Brain microvascular endothelial cell (primary cell): ENCODE results near the gene HMCN2.
A peak's percentile ranks its signal among the peaks of the same experiment; 100 is the strongest.

ENCODE experiments used
- DNase-seq: peaks from one replicate; pipeline ENCODE4 v3.0.0-alpha.2; 2020
- H3K27ac ChIP-seq: fragments of 250-450 bp; sonication (Bioruptor Pico); 2 replicates; pipeline ENCODE4 v1.5.1; 2020; ENCODE audit warnings: mild to moderate bottlenecking, moderate library complexity
- H3K27me3 ChIP-seq: fragments of 250-450 bp; sonication (Bioruptor Pico); replicated peaks from 2 replicates; pipeline ENCODE4 v1.5.1; 2020; ENCODE audit warnings: mild to moderate bottlenecking
- H3K36me3 ChIP-seq: fragments of 250-450 bp; sonication (Bioruptor Pico); replicated peaks from 2 replicates; pipeline ENCODE4 v1.5.1; 2020; ENCODE audit warnings: mild to moderate bottlenecking
- H3K4me3 ChIP-seq: 2 replicates; pipeline ENCODE4 v1.5.1; 2011; ENCODE audit warnings: low read depth, mild to moderate bottlenecking, control low read depth, low read length, moderate library complexity
- in situ Hi-C: cut with HindIII; loops from 2 replicates; pipeline ENCODE4 v1.10.0; 2017; ENCODE audit warnings: low sequenced_read_pairs, low pct_ligation_motif_present
- TF ChIP-seq, protein P1 (sequence below): IDR thresholded peaks from 2 replicates; pipeline ENCODE4 v1.5.1; 2011; ENCODE audit warnings: low read depth, mild to moderate bottlenecking, moderate library complexity, low read length, control low read depth, inconsistent platforms; ENCODE audit errors: missing control alignments

HMCN2 gene

DNA sequence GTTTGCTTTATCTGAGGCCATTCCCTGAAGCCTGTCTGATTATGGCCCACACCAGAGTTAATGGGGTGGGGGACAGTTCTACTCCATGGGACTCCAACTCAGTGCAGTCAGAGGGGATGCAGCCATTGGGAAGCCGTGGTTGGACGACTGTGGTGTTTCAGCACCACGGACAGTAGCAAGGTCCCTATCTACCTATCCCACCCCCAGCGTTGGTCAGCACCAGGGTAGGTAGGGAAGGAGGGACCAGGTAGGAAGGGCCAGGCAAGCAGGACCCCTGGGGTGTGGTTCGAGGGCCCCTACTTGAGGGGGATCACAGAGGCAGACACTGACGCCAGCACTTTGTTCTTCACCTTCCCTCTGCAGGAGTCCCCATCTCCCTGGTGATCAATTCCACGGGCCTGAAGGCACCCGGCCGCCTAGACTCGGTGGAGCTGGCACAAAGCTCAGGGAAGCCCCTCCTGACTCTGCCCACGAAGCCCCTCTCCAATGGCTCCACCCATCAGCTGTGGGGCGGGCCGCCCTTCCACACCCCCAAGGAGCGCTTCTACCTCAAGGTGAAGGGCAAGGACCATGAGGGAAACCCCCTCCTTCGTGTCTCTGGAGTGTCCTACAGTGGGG lies 33.2 kb downstream of the HMCN2 start:
- TF ChIP-seq, protein P1, sequence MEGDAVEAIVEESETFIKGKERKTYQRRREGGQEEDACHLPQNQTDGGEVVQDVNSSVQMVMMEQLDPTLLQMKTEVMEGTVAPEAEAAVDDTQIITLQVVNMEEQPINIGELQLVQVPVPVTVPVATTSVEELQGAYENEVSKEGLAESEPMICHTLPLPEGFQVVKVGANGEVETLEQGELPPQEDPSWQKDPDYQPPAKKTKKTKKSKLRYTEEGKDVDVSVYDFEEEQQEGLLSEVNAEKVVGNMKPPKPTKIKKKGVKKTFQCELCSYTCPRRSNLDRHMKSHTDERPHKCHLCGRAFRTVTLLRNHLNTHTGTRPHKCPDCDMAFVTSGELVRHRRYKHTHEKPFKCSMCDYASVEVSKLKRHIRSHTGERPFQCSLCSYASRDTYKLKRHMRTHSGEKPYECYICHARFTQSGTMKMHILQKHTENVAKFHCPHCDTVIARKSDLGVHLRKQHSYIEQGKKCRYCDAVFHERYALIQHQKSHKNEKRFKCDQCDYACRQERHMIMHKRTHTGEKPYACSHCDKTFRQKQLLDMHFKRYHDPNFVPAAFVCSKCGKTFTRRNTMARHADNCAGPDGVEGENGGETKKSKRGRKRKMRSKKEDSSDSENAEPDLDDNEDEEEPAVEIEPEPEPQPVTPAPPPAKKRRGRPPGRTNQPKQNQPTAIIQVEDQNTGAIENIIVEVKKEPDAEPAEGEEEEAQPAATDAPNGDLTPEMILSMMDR, result no peak
- H3K27ac ChIP-seq, result no peak overlapping the region
- in situ Hi-C loops, result no loop called here
- H3K4me3 ChIP-seq, result no peak overlapping the region
- no peaks in the 10 kb centered on the region for H3K36me3 ChIP-seq
- no peak for DNase-seq
- peaks cover 5% of the 10 kb centered on the region for H3K27me3 ChIP-seq

DNA sequence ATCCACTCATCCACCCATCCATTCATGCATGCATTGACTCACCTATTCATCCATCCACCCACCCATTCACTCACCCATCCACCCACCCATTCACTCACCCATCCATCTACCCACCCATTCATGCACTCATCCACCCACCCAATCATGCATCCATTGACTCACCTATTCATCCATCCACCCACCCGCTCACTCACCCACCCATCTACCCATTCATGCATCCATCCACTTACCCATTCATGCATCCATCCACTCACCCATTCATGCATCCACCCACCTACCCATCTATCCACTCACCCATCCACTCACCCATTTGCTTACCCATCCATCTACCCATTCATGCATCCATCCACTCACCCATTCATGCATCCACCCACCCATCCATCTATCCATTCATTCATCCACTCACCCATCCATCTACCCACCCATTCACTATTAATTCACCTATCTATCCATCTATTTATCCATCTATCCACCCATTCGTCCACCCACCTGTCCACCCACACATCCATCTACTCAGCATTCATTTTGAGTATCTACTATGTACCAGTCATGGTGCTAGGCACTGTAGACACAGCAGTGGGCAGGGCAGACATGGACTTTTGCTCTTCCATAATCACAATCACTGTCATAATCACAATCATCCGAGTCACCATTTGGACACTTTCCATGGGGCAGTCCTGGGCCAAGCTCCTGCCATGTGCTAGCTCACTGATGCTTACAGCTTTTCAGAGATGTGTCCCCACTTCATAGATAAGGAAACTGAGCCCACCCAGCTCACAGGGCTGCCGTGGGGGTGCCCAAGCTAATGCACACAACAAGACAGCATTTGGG lies 34.4 kb downstream of the HMCN2 start:
- DNase-seq, result no peak
- TF ChIP-seq, protein P1, result no peak
- no peak overlapping the region for H3K27ac ChIP-seq
- in situ Hi-C loops, result no loop called here
- H3K36me3 ChIP-seq, result no peaks in the 10 kb centered on the region
- peaks cover 6% of the 10 kb centered on the region for H3K27me3 ChIP-seq
- no peak overlapping the region for H3K4me3 ChIP-seq

DNA sequence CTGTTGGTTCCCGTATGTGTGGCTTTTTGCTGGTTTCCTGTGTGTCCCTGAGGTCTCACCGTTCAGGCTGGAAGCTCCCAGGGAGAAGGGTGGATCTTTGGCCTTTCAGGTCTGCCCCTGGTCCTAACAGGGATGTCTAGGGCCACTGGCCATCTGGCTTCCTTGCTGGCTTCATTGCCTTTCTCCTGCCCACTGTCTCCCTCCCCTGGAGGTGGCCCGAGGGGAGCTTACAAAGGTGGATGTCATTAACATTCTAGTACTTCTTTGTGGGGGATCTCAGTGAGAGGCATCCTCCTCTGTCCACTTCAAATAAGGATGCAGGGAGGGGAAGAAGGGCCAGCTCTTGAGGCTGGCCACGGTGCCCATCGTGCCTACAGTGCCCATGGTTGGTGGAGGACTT lies 35.2 kb downstream of the HMCN2 start:
- H3K27ac ChIP-seq, result no peak overlapping the region
- in situ Hi-C loops, result no loop called here
- H3K36me3 ChIP-seq, result no peaks in the 10 kb centered on the region
- H3K4me3 ChIP-seq, result no peak overlapping the region
- no peak for DNase-seq
- peaks cover 6% of the 10 kb centered on the region for H3K27me3 ChIP-seq
- TF ChIP-seq, protein P1, result no peak

DNA sequence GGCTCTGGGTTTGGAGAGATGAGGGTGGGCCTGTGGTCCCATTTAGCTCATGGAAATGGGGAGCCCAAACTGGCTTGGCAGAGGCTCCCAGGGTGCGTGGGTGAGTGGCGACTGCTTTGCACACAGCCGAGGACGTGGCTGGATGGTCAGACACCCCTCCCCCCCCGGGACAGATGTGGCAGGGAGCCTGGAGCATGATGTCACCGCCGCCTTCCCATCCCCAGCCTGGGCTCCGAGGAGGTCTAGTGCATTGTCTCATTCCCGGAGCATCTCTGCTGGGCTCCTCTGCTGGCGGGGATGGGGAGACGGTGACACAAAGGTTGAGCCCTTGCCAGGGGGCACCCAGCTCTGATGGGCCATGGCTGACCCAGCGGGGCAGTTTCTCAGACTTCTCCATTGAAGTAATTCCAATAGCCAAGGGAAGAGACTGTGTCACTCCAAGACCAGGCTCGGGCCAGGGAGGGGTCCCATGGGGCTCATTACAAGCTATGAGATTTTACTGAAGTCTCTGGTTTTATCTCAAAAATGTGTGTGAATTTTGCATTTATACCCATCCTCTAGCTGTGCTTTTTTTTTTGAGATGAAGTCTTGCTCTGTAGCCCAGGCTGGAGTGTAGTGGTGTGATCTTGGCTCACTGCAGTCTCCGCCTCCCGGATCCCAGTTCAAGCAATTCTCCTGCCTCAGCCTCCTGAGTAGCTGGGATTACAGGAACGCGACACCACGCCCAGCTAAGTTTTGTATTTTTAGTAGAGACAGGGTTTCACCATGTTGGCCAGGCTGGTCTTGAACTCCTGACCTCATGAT lies 36.1 kb downstream of the HMCN2 start:
- Histone ChIP-seq H3K27me3 (peaks cover 6% of the 10 kb centered on the region), H3K27ac (no peak overlapping the region), H3K36me3 (no peaks in the 10 kb centered on the region), H3K4me3 (no peak overlapping the region)
- TF ChIP-seq, protein P1, result no peak
- peak; percentile 21 for DNase-seq
- in situ Hi-C loops, result no loop called here

DNA sequence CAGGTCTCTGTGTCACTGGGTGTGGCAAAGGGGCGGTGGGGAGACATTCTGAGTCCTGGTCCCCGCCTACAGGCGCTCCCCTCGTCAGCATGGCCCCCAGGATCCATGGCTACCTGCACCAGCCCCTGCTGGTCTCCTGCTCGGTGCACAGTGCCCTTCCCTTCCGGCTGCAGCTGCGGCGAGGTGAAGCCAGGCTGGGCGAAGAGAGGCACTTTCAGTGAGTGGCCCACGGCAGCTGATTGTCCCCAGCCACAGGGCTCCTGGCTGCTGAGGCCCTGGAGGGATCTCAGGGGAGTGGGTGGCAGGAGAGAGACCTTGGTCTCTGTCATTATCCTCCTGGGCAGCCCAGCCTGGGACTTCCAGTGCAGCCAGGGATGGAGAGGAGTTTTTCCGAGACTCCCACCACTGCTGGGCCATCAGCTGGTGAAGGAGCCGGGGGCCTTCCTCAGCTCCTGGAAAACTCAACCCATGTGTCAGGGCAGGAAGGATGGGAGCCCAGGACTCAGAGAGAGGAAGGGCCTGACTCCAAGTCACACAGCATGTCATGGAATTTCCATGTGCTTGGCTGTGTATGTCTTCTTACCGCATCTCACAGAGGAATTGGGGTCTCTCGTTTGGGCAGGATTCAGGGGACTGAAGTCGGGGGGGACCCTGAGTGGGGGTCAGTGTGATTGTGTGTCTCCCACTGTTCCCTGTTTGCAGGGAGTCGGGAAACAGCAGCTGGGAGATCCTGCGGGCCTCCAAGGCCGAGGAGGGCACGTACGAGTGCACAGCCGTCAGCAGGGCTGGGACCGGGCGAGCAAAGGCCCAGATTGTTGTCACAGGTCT lies 37.4 kb downstream of the HMCN2 start:
- in situ Hi-C loops, result no loop called here
- DNase-seq, result no peak
- no peaks in the 10 kb centered on the region for H3K36me3 ChIP-seq
- no peak overlapping the region for H3K4me3 ChIP-seq
- H3K27ac ChIP-seq, result no peak overlapping the region
- H3K27me3 ChIP-seq, result peaks cover 6% of the 10 kb centered on the region
- TF ChIP-seq, protein P1, result no peak
